ENCODE results near the gene CD209.
"Not testable (repeated sequence)": the region's sequence is repeated elsewhere in the genome, so short reads cannot be mapped to it uniquely, and the experiment has no call there.

The CD209 gene

GRCh38 chr19:7746903-7747884 lies at the start of gene CD209:
Gene CD209 (minus strand): TSS chr19:7747534. CDS start chr19:7747511, 23 bp downstream.
- DNase-seq = no peak

- DNase-seq = no peak
These were observed 48.3 kb upstream of the CD209 start for GRCh38 chr19:7795555-7796161.

- no peak for DNase-seq
These were observed 46.2 kb upstream of the CD209 start for GRCh38 chr19:7793493-7793892.

GRCh38 chr19:7792701-7793100 lies 45.4 kb upstream of the CD209 start:
- not testable (repeated sequence) for DNase-seq

GRCh38 chr19:7792281-7792680 lies 44.9 kb upstream of the CD209 start:
- DNase-seq = no peak

GRCh38 chr19:7790416-7790815 lies 43.1 kb upstream of the CD209 start:
- DNase-seq = no peak

- DNase-seq = peak; percentile 30
These were observed 42.1 kb upstream of the CD209 start for GRCh38 chr19:7789447-7789846.

GRCh38 chr19:7788933-7789323 lies 41.6 kb upstream of the CD209 start:
- no peak for DNase-seq

- DNase-seq = no peak
These were observed 41.0 kb upstream of the CD209 start for GRCh38 chr19:7788178-7788932.

GRCh38 chr19:7787602-7788177 lies 40.4 kb upstream of the CD209 start:
- DNase-seq = no peak

- no peak for DNase-seq
These were observed 39.8 kb upstream of the CD209 start for GRCh38 chr19:7787141-7787540.

GRCh38 chr19:7784856-7785255 lies 37.5 kb upstream of the CD209 start:
- DNase-seq = no peak

GRCh38 chr19:7783991-7784423 lies 36.7 kb upstream of the CD209 start:
- no peak for DNase-seq

- DNase-seq = no peak
These were observed 33.8 kb upstream of the CD209 start for GRCh38 chr19:7781157-7781556.

GRCh38 chr19:7779631-7780486 lies 32.5 kb upstream of the CD209 start:
- no peak for DNase-seq

- DNase-seq = no peak
These were observed 30.7 kb upstream of the CD209 start for GRCh38 chr19:7778081-7778480.

- DNase-seq = no peak
These were observed 28.4 kb upstream of the CD209 start for GRCh38 chr19:7775761-7776160.

GRCh38 chr19:7773841-7774240 lies 26.5 kb upstream of the CD209 start:
- no peak for DNase-seq

GRCh38 chr19:7772752-7773291 lies 25.5 kb upstream of the CD209 start:
- DNase-seq = no peak

GRCh38 chr19:7771072-7771471 lies 23.7 kb upstream of the CD209 start:
- no peak for DNase-seq

- no peak for DNase-seq
These were observed 21.8 kb upstream of the CD209 start for GRCh38 chr19:7769171-7769570.

- no peak for DNase-seq
These were observed 20.2 kb upstream of the CD209 start for GRCh38 chr19:7767487-7767886.

Data from activated CD4-positive, alpha-beta T cell treated with anti-CD3 and anti-CD28 coated beads for 1 hour (primary cell).